Stimulated activated naive CD8-positive, alpha-beta T cell treated with anti-CD3 and anti-CD28 coated beads, Interleukin-15, Interleukin-2, amounts not matched to agents 100 ng/mL and 50 ng/mL, for 24 hours (primary cell): ENCODE data around the gene ARHGAP45.
A peak's percentile ranks its signal among the peaks of the same experiment; 100 is the strongest.
"Not testable (repeated sequence)": the region's sequence is repeated elsewhere in the genome, so short reads cannot be mapped to it uniquely, and the experiment has no call there.

Source experiments
- H3K27ac Mint-ChIP-seq: one replicate; pipeline ENCODE4 v1.8.0; 2021; ENCODE audit warnings: mild to moderate bottlenecking, mixed read lengths
- H3K27me3 Mint-ChIP-seq: one replicate; pipeline ENCODE4 v1.8.0; 2021; ENCODE audit warnings: mixed read lengths
- H3K36me3 Mint-ChIP-seq: one replicate; pipeline ENCODE4 v1.8.0; 2021; ENCODE audit warnings: low read depth, mixed read lengths
- H3K4me1 Mint-ChIP-seq: one replicate; pipeline ENCODE4 v1.8.0; 2021; ENCODE audit warnings: low read depth, mixed read lengths
- H3K4me3 Mint-ChIP-seq: one replicate; pipeline ENCODE4 v1.8.0; 2021; ENCODE audit warnings: mild to moderate bottlenecking, mixed read lengths
- H3K9me3 Mint-ChIP-seq: one replicate; pipeline ENCODE4 v1.8.0; 2021; ENCODE audit warnings: mixed read lengths

Gene ARHGAP45

GRCh38 chr19:1066748-1067340 lies at the start of gene ARHGAP45:
TSS of gene ARHGAP45 (plus strand) at chr19:1067167. CDS start at chr19:1067406, 239 bp downstream.
- Mint-ChIP-seq H3K36me3 (peaks cover 14% of the 10 kb centered on the region), H3K4me3 (peak within 1 kb of the TSS; percentile 93), H3K27ac (peak within 1 kb of the TSS; percentile 76), H3K9me3 (no peaks in the 10 kb centered on the region), H3K4me1 (peaks cover 40% of the 10 kb centered on the region), H3K27me3 (no peaks in the 10 kb centered on the region)

- peaks cover 40% of the 10 kb centered on the region for H3K4me1 Mint-ChIP-seq
- no peaks in the 10 kb centered on the region for H3K9me3 Mint-ChIP-seq
- H3K27ac Mint-ChIP-seq, result peak overlapping the region; percentile 79
- H3K27me3 Mint-ChIP-seq, result no peaks in the 10 kb centered on the region
- H3K36me3 Mint-ChIP-seq, result peaks cover 7% of the 10 kb centered on the region
- H3K4me3 Mint-ChIP-seq, result peak overlapping the region; percentile 30
Measured at GRCh38 chr19:1017906-1018305, 49.1 kb upstream of the ARHGAP45 start.

- Mint-ChIP-seq H3K36me3 (peaks cover 7% of the 10 kb centered on the region), H3K27me3 (no peaks in the 10 kb centered on the region), H3K9me3 (no peaks in the 10 kb centered on the region), H3K4me3 (peak overlapping the region; percentile 93), H3K4me1 (peaks cover 40% of the 10 kb centered on the region), H3K27ac (no peak overlapping the region)
Measured at GRCh38 chr19:1018393-1018792, 48.6 kb upstream of the ARHGAP45 start.

- Mint-ChIP-seq H3K36me3 (peaks cover 7% of the 10 kb centered on the region), H3K4me1 (peaks cover 40% of the 10 kb centered on the region), H3K27ac (peak overlapping the region; percentile 67)
Measured at GRCh38 chr19:1018932-1019615, 47.9 kb upstream of the ARHGAP45 start.

GRCh38 chr19:1019616-1019961 lies 47.4 kb upstream of the ARHGAP45 start:
- Mint-ChIP-seq H3K4me1 (peaks cover 40% of the 10 kb centered on the region), H3K4me3 (peak overlapping the region; percentile 93), H3K27ac (peak overlapping the region; percentile 90)

More at GRCh38 chr19:1018932-1019615, 47.9 kb upstream of the ARHGAP45 start:
- no peaks in the 10 kb centered on the region for H3K27me3 Mint-ChIP-seq
- H3K4me3 Mint-ChIP-seq, result peak overlapping the region; percentile 93
- H3K9me3 Mint-ChIP-seq, result no peaks in the 10 kb centered on the region

GRCh38 chr19:1019980-1020867 lies 46.7 kb upstream of the ARHGAP45 start:
- Mint-ChIP-seq H3K9me3 (no peaks in the 10 kb centered on the region), H3K4me3 (peak overlapping the region; percentile 93), H3K4me1 (peaks cover 43% of the 10 kb centered on the region), H3K36me3 (peaks cover 7% of the 10 kb centered on the region), H3K27ac (peak overlapping the region; percentile 90), H3K27me3 (no peaks in the 10 kb centered on the region)

More at GRCh38 chr19:1019616-1019961, 47.4 kb upstream of the ARHGAP45 start:
- peaks cover 7% of the 10 kb centered on the region for H3K36me3 Mint-ChIP-seq
- H3K27me3 Mint-ChIP-seq, result no peaks in the 10 kb centered on the region
- no peaks in the 10 kb centered on the region for H3K9me3 Mint-ChIP-seq

- H3K4me1 Mint-ChIP-seq, result peaks cover 44% of the 10 kb centered on the region
- H3K27ac Mint-ChIP-seq, result peak within 1 kb of the TSS; percentile 99
- peaks cover 7% of the 10 kb centered on the region for H3K36me3 Mint-ChIP-seq
- no peaks in the 10 kb centered on the region for H3K27me3 Mint-ChIP-seq
- H3K9me3 Mint-ChIP-seq, result no peaks in the 10 kb centered on the region
- H3K4me3 Mint-ChIP-seq, result peak within 1 kb of the TSS; percentile 93
Measured at GRCh38 chr19:1020868-1021425, 46.0 kb upstream of the ARHGAP45 start, which contains the start of gene TMEM259. TSS of gene TMEM259 (minus strand) at chr19:1021123. CDS start at chr19:1020996, 127 bp downstream.

GRCh38 chr19:1023883-1024188 lies 43.1 kb upstream of the ARHGAP45 start:
- peaks cover 27% of the 10 kb centered on the region for H3K4me1 Mint-ChIP-seq
- H3K9me3 Mint-ChIP-seq, H3K4me3 Mint-ChIP-seq, H3K27ac Mint-ChIP-seq, H3K36me3 Mint-ChIP-seq, H3K27me3 Mint-ChIP-seq: not testable (repeated sequence)

GRCh38 chr19:1025080-1025479 lies 41.9 kb upstream of the ARHGAP45 start:
- not testable (repeated sequence) for H3K27ac Mint-ChIP-seq

GRCh38 chr19:1025960-1026782 lies 40.8 kb upstream of the ARHGAP45 start, which contains the start of gene CNN2:
TSS of gene CNN2 (plus strand) at chr19:1026608. CDS start at chr19:1026662, 54 bp downstream.
- Mint-ChIP-seq H3K4me3 (peak within 1 kb of the TSS; percentile 88), H3K36me3 (peaks cover 4% of the 10 kb centered on the region), H3K4me1 (peaks cover 35% of the 10 kb centered on the region), H3K27me3 (no peaks in the 10 kb centered on the region), H3K9me3 (no peaks in the 10 kb centered on the region), H3K27ac (peak within 1 kb of the TSS; percentile 75)

More at GRCh38 chr19:1025080-1025479, 41.9 kb upstream of the ARHGAP45 start:
- not testable (repeated sequence) for H3K27me3 Mint-ChIP-seq, H3K36me3 Mint-ChIP-seq, H3K9me3 Mint-ChIP-seq
- peaks cover 28% of the 10 kb centered on the region for H3K4me1 Mint-ChIP-seq
- H3K4me3 Mint-ChIP-seq, result peak overlapping the region; percentile 43

GRCh38 chr19:1026783-1027649 lies 40.0 kb upstream of the ARHGAP45 start:
- H3K4me1 Mint-ChIP-seq, result peaks cover 29% of the 10 kb centered on the region
- no peaks in the 10 kb centered on the region for H3K27me3 Mint-ChIP-seq
- peak overlapping the region; percentile 75 for H3K27ac Mint-ChIP-seq
- H3K9me3 Mint-ChIP-seq, result no peaks in the 10 kb centered on the region
- peak overlapping the region; percentile 88 for H3K4me3 Mint-ChIP-seq
- peaks cover 4% of the 10 kb centered on the region for H3K36me3 Mint-ChIP-seq

- Mint-ChIP-seq H3K4me3 (peak overlapping the region; percentile 88), H3K27me3 (no peaks in the 10 kb centered on the region), H3K27ac (no peak overlapping the region), H3K9me3 (no peaks in the 10 kb centered on the region), H3K4me1 (peaks cover 29% of the 10 kb centered on the region), H3K36me3 (peaks cover 4% of the 10 kb centered on the region)
Measured at GRCh38 chr19:1027650-1028061, 39.3 kb upstream of the ARHGAP45 start.
